HUDEP-2 (cell line): ENCODE measurements around the gene ZDHHC13.

Source experiments
- DNase-seq, 76 experiments: peaks; one replicate each; lab custom pipeline; 2025; ENCODE audit not compliant: unreplicated experiment in 76 of 76; lab: John Stamatoyannopoulos, UW

Gene ZDHHC13

DNA sequence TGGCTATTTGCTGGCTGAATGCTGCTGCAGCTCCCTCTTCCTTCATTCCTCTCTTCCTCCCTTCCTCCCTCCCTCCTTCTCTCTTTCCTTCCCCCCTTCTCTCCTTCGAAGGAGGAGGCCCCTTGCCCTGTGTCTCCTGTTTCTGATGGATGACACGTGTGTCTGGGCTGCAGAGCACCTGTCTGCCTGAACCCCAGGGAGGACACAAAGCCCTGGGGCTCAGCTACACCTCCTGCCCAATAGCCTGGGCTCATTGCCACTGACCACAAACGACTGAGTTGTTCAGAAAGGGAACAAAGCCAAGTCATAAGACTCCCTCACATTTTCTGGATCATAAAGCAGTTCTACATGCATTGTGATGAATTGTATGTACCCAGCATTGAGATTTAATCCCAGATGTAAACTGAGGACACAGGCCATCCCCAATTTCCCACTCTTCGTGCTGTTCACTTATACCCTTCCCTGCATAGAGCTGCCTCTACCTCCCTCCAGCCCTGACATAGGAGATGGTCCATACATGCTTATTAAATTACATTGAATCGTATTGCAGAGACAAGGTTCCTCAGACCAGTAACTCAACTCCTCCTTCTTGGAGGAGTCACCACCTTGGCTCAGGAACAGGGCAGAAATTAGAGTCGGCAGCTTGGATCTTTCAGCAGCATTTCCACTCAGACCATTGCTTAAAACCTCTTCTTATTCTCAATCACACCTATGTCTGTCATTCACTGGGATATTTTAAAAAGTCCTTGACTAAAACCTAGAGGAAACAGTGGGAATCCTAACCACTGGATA is 83.6 kb downstream of the ZDHHC13 start:
- DNase-seq, result peak in 61 of 76 experiments; percentile 5 to 76 (median 42)

DNA sequence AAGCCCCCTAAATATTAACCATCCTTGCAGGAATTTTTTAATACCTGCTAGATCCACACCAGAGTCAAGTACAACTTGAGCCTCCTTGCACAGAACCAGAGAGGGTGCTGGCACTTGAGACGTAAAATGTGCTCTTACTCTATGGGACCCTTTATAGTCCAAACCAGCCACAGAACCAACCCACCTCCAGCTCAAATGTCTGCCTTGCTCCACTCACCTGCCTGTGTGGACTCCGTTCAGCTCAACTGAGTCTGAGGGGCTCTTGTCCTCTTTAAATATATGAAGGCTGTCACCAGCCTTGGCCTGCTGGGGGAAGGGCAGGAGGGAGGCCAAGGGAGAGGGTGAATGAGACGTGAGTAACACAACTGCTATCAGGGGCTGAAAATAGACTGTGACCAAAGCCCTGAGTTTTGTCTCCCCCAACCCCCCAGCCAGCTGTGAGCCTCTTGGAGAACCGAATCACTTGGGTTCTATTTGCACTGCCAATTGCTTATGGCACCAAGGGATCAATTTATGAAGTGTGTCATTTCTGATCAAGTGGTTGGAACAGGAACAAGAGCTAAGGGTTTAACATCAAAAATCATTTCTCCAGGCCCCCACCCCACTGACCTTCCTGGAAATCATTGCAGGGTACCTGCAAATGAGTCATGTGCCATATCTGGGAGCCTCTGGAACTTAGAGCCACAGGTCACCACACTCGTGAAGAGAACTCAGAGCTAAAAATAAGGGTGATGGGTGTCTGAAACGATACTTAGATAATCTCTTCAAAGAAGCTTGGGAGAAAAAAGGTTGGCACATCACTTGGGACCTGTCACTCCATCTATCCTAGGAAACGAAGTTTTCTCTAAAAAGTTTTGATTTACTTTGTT is 85.0 kb downstream of the ZDHHC13 start, which contains the start of gene CSRP3:
TSS of gene CSRP3 (minus strand) at position 247 of the 869 bp plus-strand sequence. CDS start 9,535 bp downstream, outside the sequence.
- no peak for DNase-seq

DNA sequence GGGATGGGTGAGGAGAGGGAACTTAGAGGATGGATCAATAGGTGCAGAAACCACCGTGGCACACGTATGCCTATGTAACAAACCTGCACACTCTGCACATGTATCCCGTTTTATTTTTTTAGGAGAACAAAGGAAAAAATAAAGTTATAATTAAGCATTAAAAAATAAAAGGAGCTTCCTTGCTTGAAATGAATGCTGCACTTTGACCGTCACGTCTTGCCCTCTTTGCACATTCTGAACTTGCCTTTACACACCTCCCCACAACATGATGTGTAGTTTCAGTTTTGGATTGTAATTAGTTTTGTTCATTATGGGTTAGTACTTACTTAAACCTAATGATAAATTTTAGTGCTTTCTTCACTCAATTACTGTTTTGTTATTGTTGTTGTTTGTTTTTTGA is 87.9 kb downstream of the ZDHHC13 start:
- DNase-seq, result no peak

DNA sequence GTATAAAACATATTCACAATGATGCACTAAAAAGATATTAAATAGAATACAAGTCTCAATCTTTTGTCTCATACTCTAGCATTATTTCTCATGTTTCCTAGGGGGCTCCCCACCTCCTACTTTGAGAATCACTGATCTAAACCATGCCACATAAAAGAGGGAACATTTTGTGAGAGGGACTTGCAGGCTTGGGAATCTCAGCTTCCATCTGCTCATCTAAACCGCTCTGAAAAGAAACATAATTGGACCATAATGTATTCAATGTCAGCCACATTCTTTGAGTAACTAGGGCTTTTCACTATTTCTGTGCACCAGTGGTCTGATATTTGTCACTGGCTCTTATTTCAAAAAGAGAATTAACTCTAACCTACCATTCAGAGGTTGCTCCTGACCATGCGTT is 91.2 kb downstream of the ZDHHC13 start:
- DNase-seq, result no peak

DNA sequence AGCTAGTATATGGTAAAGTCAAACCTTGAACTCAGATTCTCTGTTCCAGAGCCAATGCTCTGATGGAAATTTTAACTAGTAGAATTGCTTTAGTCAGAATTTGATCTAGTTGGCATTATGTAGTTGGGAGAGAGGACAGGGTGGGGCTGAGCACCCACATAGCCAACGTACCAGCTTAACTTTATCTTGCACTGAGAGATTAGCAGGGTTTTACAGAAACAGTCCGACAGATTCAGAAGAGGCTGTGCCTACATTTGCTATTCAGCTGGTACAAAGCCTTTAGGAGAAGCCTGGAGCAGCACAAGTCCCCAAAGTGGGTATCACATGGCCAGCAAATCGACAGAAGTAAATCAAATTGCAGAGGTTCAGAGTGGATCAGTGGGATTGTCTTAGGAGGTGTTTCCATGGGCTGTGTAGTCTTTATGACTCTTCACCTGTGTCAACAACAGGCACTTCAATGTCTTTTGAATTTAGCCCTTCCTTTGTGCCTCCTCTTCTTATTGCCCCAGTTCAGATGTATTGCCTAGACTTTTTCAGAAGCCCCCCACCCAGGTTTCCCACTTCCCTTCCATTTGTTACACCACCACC is 92.1 kb downstream of the ZDHHC13 start:
- peak in 3 of 76 experiments; percentile 4 to 9 (median 6) for DNase-seq

DNA sequence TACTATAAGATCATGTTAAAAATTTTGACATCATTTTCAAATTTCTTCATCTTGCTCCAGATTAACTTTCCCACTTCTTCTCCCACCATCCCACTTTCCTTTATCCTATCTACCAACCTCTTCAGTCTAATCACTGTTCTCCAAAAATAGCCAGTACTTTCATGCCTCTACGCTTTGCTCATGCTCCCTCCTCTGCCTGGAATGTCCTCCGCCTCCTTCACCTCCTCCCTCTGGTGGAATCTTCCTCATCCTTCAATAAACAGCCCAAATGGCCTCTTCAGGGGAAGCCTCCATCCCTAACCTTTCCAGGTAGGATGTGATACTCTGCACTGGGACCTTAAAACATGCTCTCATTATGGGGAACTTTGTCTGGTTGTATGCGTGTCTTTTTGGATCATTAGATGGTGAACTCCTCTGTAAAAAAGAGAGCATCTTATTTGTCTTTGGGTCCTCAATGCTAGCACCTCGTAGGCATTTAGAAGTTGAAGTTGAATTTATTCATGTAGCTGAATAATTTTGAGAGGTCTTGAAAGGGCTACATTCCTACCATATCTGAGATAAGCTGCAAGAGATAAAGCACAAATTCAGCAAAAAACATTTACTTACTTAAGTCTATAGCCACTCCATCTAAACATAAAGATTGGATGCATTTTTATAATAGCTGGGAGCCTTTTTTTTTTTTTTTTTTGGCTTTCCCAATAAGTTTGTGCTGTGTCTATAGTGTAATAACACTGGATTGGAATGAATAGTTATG is 92.8 kb downstream of the ZDHHC13 start:
- no peak for DNase-seq

DNA sequence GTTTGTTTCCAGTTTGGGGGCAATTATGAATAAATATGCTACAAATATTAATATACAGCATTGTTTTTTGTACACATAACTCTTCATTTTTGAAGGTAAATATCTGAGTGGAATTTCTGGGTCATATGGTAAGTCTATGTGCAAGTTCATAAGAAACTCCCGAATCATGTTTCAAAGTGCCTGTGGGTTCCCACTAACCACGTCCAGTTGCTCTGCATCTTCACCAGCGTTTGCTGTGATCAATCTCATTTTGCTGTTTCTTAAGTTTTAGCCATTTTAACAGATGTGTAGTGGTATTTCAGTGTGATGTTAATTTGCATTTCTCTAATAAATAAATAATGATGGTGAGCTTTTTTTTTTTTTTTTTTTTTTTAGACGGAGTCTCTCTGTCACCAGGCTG is 99.1 kb downstream of the ZDHHC13 start:
- DNase-seq, result no peak

DNA sequence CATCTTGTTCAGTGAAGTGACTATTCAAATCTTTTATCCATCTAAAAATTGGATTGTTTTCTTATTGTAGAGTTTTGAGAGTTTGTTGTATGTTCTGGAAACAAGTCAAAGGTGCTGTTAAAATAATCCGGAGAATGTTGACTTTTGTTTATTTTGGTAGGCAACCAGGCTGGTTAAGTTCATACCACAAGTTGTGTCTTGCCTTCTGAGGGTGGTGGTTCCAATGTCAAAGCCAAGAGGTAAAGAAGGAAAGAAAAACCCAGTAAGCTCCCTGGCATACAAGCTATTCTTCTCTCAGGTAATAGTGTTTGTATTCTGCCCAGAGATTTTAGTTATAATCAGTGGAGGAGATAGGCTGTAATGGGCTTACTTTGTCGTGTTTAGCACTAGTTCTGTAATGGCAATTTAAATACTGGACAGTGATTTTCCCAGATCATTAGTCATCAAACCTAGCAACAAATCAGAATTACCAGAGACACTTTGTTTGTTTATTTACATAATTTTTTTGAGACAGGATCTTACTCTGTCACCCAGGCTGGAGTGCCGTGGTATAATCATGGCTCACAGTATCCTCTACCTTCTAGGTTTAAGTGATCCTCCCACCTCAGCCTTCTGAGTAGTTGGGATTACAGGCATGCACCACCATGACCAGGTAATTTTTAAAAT is 99.9 kb downstream of the ZDHHC13 start:
- DNase-seq, result no peak

DNA sequence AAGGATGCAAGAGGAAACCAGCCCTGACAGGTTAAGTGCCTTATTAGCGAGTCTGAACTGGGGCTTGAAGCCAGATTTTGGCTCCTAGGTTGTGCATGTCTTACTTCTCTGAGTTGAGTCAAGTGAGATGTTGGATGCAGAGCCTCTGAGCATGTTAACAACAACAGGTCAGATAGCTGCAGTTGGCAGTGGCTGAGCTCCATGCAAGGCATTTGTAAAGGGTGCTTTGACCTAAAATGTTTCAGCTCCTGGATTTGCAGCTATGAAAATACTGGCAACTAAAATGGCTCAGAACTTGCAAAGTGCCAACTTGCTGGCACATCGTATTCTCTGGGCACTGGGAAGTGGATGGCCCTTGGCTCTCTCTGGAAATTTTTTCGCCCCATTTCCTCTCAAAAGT is 101.2 kb downstream of the ZDHHC13 start:
- no peak for DNase-seq

DNA sequence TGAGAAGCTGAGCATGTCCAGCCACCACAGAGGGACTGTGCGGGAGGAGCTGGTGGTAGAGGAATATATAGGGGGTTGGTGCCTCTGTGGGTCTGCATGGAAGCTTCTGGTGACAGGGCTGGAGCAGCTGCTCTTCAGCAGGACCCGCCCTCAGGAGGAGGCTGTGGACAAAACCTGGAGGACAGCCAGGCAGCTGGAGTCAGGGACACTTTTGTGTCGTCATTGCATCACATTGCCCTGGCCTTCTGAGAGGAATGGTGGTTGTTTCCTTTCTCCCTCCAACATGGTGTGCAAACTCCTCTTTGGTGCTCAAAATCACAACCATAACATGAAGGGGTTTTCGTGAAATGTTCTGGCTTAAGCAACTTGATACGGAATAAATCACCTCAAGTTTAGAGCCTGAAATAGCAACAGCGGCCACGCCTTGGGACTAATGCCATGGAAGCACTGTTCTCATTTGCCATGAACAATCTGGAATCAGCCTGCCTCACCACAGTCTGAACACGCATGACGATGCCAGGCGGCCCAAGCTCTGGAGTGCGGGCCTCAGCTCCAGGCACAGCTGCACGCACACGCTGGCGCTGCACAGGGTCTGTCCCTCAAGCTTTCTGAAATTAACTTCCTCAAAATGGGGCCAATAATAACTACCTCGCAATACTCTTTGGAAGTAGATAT is 102.0 kb downstream of the ZDHHC13 start:
- DNase-seq, result no peak

DNA sequence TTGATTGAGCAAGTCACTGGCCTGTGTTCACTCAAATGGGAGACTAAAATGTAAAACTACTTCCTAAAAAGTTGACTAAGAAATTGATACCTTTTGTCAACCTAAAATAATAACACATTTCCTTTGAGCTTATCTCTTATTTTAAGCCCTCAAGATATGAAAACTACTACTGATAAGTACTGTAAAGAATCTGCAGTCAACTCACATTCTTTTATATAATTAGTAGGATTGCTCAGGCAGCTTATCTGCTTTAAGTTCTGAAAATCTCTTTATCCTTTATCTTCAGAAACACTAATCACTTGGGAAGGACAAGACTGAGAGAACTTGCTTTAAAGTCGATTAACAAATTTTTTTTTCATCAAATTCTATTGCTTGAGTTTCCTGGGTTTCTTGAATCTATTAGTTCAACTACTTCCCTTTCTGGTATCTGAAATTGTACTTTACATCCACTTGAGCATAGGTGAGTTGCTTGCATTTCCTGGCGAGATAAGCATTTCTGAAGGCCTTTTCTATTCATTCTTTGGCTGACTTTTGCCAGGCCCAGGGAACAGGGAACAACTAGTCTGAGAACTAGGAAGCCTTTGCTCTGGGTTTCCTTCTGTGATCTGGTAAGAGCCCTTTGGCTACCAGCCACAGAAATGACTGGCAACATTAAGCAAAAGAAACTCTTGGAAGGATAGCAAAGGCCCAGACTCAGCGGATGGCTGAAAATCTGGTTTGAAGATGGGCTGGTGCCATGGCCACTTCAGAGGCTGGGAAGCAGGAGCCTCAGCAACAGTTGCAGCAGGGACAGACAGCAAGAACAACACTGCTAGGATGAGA is 104.1 kb downstream of the ZDHHC13 start:
- no peak for DNase-seq

DNA sequence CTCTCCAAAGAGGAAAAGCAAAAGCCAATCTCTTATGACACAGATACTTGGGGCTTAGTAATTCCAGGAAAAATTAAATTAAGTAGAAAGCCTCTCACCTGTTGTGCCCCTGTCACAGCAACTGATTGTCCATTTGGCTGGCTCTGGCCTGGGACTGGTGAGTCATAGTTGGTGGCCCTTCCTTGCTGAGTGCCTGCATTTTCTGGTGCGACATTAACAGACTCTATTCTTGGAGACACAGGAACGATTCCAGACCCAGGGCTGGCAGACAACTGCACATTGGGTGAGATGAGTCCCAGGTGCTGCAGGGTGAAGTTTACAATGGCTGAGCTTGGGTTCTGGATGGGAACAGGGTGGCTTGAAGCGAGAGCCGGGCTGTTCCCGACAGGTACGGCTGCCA is 108.2 kb downstream of the ZDHHC13 start:
- DNase-seq, result no peak

DNA sequence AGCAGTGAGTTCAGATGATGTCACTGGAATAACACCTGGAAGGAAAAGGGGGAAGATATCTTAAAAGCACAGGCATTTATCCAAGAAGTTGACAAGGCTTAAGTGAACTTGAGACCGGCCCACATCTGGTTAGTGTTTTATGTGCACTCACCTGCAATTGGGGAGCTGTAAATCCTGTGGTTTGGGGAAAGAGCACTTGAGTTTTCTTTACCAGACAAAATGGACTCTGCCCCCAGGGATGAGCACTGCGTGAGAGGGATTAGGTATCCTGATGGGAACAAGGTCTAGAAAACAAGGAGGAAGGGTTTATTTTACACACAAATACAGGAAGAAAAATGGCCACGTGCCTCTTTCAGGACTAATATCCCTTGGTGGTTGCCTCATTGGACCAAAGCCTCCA is 108.6 kb downstream of the ZDHHC13 start:
- DNase-seq, result no peak
